ENCODE measurements around the gene ZSCAN5C.

- TF ChIP-seq POLR2A (IDR thresholded peaks at IDR 0.05) (no peak), CTCF (IDR thresholded peaks at IDR 0.05) (no peak)
These were observed 48.6 kb upstream of the ZSCAN5C start for GRCh38 chr19:56153507-56153906.
